Measurements from ENCODE around the gene SFN.
"Not testable (repeated sequence)": the region's sequence is repeated elsewhere in the genome, so short reads cannot be mapped to it uniquely, and the experiment has no call there.

Gene SFN

DNA sequence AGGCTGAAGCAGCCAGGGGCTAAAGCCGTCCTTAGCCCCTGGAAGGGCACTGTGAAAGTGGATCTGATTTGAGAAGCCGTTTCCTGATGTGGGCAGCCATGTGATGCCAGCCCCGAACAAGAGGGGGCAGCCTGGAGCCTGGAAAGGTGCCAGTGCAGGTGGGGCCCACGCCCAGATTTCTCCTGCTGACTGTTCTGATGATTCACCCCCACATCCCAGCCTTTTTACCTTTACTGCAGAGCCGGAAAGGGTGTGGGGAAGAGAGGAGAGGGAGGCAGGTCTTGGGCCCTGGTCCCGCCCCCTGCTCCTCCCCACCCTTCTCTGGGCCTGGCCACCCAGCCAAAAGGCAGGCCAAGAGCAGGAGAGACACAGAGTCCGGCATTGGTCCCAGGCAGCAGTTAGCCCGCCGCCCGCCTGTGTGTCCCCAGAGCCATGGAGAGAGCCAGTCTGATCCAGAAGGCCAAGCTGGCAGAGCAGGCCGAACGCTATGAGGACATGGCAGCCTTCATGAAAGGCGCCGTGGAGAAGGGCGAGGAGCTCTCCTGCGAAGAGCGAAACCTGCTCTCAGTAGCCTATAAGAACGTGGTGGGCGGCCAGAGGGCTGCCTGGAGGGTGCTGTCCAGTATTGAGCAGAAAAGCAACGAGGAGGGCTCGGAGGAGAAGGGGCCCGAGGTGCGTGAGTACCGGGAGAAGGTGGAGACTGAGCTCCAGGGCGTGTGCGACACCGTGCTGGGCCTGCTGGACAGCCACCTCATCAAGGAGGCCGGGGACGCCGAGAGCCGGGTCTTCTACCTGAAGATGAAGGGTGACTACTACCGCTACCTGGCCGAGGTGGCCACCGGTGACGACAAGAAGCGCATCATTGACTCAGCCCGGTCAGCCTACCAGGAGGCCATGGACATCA is at the start of gene SFN:
TSS of gene SFN (plus strand) at position 369 of the 904 bp plus-strand sequence. CDS start at position 433, 64 bp downstream.
- peak; percentile 71 for DNase-seq

DNA sequence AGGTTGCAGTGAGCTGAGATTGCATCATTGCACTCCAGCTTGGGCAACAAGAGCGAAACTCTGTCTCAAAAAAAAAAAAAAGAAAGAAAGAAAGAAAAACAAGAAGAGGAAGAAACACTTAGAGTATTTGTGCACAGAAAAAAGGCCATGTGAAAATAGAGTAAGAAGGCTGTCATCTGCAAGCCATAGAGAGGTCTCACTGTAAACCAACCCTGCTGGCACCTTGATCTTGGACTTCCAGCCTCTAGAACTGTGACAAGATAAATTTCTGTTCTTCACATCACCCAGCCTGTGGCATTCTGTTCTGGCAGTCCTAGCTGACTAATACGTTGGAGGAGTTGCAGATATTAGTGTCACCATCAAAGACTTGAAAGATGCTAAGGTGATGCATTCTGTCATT is 48.6 kb upstream of the SFN start:
- no peak for DNase-seq

DNA sequence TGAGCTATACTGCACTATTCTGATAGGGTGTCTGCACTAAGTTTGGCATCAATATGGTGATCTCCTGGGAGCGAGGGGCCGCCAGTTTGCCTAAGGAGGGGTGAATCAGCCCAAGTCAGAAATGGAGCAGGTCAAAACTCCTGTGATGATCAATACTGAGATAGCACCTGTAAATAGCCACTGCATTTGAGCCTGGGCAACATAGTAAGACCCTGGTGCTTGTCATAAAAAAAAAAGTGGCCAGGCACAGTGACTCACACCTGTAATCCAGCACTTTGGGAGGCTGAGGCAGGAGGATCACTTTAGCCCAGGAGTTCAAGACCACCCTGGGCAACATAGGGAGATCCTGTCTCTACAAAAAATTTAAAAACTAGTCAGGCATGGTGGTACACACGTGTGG is 48.1 kb upstream of the SFN start:
- DNase-seq, result no peak

DNA sequence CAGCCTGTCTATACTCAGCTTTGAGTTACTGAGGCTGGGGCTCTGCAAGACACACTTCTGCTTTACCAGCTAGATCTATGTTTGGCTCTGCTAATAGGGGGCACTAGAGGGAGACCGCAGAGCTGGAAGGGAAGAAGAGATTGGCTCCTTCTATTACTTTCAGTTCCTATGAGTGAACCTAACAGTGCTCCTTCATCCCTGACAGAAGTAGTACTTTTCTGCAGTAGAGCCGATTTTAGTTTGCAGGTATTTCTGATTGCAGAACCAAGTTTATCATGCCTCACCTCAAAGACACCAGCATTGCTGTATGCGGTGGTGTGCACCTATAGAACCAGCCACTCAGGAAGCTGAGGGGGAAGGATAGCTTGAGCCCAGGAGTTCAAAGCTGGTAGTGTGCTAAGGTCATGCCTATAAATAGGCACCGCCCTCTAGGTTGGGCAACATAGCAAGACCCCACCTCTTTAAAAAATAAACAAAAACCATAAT is 42.1 kb upstream of the SFN start:
- no peak for DNase-seq

DNA sequence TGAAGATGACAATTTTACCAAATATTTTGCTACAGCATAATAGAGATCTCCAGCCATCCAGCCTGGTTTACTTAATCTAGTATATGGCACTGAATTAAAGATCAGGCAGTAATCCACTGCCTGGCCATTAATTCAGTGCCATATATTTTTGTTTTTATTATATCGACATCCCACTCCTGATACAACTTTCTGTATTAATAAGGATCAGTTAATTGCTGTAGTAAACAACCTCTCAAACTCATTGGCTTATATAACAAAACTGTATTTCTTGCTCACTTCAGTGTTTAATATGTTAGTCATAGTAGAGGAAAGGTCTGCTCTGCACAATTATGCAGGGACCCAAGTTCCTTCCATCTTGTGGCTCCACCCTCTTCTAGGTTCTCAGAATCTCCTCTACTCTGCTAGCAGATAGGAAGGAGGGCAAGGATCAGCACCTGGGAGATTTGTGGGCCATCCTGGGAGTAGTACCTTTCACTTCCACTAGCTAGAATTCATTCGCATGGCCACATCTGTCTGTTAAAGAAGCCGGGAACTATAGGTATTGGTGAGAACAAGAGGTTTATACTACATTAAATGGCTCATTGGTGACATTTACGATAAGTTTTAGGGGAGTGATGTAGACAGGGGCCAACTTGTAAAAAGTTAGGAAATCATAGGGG is 40.1 kb upstream of the SFN start:
- no peak for DNase-seq

GRCh38 chr1:26824731-26825130 is 38.2 kb upstream of the SFN start:
- DNase-seq, result no peak

DNA sequence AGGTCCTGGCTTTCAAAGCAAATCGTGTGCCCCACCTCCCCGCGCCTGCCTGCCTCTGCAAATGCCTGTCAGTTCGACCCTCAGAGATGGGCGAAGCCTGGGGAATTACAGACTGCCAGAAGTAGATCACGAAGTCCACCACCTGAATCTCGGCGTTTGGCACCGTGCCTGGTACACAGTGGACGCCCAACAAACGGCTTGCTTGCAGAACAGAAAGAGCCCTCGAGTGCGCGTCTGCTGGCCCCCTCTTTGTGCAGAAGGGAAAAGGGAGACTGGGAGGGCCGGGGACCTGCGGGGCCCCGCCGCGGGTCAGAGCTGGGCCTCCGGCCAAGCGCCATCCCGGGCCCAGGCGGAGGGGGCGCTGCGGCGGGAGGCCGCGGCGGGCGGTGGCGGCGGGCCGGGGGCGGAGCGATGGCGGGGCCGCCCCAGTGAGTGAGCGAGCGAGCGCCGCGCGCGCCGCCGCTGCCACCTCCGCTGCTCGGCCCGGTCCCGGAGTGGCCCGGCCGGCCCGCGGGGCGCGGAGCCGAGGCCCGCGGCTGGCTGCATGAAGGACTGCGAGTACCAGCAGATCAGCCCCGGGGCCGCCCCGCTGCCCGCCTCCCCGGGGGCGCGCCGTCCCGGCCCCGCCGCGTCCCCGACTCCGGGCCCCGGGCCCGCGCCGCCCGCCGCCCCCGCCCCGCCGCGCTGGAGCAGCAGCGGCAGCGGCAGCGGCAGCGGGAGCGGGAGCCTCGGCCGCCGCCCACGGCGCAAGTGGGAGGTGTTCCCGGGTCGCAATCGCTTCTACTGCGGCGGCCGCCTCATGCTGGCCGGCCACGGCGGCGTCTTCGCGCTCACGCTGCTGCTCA is 36.5 kb upstream of the SFN start, which contains the start of gene ZDHHC18:
TSS of gene ZDHHC18 (plus strand) at position 428 of the 845 bp plus-strand sequence. CDS start at position 545, 117 bp downstream.
- DNase-seq, result peak; percentile 61

DNA sequence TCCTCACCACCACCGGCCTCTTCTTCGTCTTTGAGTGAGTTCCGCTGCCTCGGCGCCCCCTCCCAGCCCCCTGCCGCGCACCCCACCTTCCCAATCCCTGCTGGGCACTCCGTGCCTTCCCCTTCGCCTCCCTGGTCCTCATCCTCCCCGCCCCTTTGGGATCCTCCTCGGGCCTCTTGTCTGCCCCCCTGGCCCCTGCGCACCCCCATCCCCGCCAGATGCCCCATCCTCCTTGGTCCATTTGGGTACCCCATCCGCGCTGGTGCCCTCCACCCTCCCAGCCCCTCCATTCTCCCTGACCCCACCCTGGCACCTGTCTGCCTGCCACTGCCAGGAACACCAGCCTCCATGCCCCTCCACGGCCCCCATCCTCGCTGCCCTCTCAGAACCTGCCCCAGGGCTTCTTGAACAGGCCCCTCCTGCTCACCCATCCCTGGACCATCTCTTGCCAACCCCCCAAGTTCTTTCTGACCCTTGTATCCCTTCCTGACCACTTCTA is 35.8 kb upstream of the SFN start:
- DNase-seq, result no peak

GRCh38 chr1:26827663-26828062 is 35.3 kb upstream of the SFN start:
- no peak for DNase-seq

DNA sequence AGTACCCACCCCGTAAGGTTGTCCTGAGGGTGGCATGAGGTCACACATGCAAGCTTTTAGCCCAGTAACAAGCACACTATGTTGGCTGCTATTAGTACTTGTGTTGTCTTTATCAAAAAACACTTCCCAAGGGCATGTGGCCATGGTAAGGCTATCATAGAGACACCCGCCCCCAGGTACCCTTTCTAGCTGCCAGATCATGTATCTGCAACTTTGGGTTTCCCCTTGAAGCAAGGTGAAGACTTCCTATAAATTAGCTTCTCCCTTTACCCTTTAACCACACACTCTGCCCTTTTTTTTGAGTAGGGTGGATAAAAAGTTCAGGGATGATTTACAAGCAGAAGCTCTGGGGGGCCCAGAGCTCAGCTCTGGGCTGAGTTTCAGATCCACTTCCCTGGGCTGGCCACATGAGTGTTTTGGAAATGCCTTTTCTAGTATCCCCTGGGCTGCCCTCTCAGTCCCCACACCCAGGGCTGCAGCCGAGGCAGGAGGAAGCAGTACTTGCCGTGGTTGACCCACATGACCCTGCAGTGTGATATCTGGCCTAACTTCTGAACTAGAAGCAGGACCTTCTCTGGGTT is 34.4 kb upstream of the SFN start:
- no peak for DNase-seq

DNA sequence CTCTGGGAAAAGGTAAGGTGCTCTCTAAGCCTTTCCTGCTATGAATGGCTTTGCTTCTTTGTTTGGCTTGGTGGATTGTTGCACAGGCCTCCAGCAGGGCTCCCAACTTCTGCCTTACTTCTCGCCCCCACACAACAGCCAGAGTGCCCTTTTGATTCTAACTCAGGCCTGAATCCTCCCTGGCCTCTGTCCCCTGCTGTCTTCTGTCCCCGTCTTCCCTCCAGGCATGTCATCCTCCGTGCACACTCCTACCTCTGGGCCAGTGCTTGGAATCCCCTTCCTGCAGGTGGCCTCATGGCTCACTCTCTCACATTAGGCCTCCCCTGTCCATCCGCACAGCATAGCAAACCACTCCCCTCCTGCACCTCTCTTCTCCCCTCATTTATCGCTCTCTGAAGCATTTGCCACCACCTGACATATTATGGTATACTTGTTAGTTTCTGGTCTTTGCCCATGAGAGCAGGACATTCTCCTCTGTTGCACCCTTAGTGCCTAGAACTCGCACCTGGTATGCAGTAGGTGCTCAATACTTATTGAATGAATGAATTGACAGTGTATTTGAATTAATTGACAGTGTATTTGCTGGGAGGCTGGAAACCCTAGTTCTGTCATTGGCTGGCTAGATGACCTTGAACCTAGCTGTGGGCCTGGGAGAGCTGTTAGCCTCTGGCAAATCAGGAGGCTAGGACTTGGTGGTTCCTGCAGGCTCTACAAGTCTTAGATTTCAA is 33.6 kb upstream of the SFN start:
- no peak for DNase-seq

GRCh38 chr1:26831059-26831458 is 31.9 kb upstream of the SFN start:
- no peak for DNase-seq

DNA sequence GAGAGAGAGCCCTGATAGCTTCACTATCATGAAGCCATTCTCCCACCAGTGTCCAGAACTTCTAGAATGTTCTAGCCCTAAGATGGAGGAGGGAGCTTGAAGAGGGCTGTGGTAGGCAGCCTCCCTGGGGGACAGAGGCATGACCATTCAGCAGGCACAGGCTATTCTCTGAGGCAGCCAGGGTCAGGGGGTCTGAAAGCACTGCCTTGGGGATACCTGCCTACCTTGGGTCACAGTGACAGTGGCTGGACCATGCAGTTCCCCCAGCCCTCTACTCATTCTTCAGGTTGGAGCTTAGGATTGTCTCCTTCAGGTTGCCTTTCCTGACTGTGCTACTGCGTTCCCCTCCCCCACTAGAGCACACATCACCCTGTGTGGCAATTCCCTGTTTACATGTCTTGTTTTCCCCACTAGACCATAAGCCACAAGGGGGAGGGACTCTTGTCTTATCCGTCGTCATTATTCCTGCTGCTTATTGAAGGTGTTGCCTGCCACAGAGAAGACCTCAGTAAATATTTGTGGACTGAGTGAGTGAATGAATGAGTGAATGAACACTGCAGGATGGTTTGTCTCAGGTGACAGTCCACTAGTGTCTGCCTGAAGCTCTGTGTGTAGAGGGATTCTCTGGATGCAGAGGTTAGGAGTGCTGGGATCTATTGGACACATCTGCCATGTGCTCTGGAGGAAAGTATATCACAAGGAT is 31.3 kb upstream of the SFN start:
- no peak for DNase-seq

GRCh38 chr1:26832249-26832960 is 30.5 kb upstream of the SFN start:
- DNase-seq, result no peak

GRCh38 chr1:26833432-26834405 is 29.2 kb upstream of the SFN start:
- DNase-seq, result no peak

- DNase-seq, result not testable (repeated sequence)
Measured at GRCh38 chr1:26837665-26838064, 25.3 kb upstream of the SFN start.

- no peak for DNase-seq
Measured at GRCh38 chr1:26838474-26839338, 24.2 kb upstream of the SFN start.

- DNase-seq, result no peak
Measured at GRCh38 chr1:26839339-26839722, 23.6 kb upstream of the SFN start.

Measured in NCI-H1048 (cell line).